Calu3 (cell line): Measurements from ENCODE around the gene UBE2Q1. TPM values are rescaled to one million over a fixed set of nuclear protein-coding genes. Genes with fewer than 3 reads are reported as not detected.

Source experiments
- BruUV-seq: library from RNA; stranded (reverse); fragments of 400-500 nt; replicated peaks from 2 replicates; lab custom pipeline; 2021; lab: Mats Ljungman, UMichigan
- CTCF ChIA-PET: fragments of 300-600 bp; sonication (Branson Sonifier 250); formaldehyde crosslinking; loops from one replicate; lab custom pipeline; 2022; ENCODE audit warnings: antibody characterized with exemption; lab: Charles Lee
- DNase-seq: peaks from one replicate; pipeline ENCODE4 v3.0.0; 2022
- H3K27ac Mint-ChIP-seq: one replicate; pipeline ENCODE4 v1.8.0; 2022; ENCODE audit warnings: mixed read lengths; ENCODE audit not compliant: unreplicated experiment
- H3K27me3 Mint-ChIP-seq: one replicate; pipeline ENCODE4 v1.8.0; 2022; ENCODE audit warnings: mixed read lengths; ENCODE audit not compliant: unreplicated experiment
- H3K36me3 Mint-ChIP-seq: one replicate; pipeline ENCODE4 v1.8.0; 2022; ENCODE audit warnings: mild to moderate bottlenecking, moderate library complexity, mixed read lengths; ENCODE audit not compliant: insufficient read depth, unreplicated experiment
- H3K4me1 Mint-ChIP-seq: one replicate; pipeline ENCODE4 v1.8.0; 2022; ENCODE audit warnings: mild to moderate bottlenecking, low read depth, mixed read lengths; ENCODE audit not compliant: unreplicated experiment
- H3K4me3 Mint-ChIP-seq: one replicate; pipeline ENCODE4 v1.8.0; 2022; ENCODE audit warnings: mild to moderate bottlenecking, low read depth, moderate library complexity, mixed read lengths; ENCODE audit not compliant: unreplicated experiment
- H3K9me3 Mint-ChIP-seq: one replicate; pipeline ENCODE4 v1.8.0; 2022; ENCODE audit warnings: low read depth, mixed read lengths; ENCODE audit not compliant: unreplicated experiment
- intact Hi-C: fragments of 100-400 bp; cut with micrococcal nuclease; formaldehyde crosslinking; loops from one replicate; pipeline ENCODE4 v1.10.0; 2022; ENCODE audit not compliant: unreplicated experiment
- total RNA-seq: library from RNA; stranded (reverse); gene quantifications from 2 replicates; pipeline ENCODE4 v1.2.3, GENCODE V29; 2022
- TF ChIP-seq, protein P1 (sequence below): fragments of 200-600 bp; IDR thresholded peaks from one replicate; pipeline ENCODE4 v1.8.0; 2022; ENCODE audit warnings: antibody characterized with exemption; ENCODE audit not compliant: unreplicated experiment

Gene UBE2Q1
- total RNA-seq, 1 experiment from 2014 or later = 96.7 TPM

- intact Hi-C loops = no loop called here
- CTCF ChIA-PET = interaction anchor here (1.0 to 1.1 kb wide), 2 partner anchors 10 to 399 kb away, joined by 3 to 4 read pairs; partner anchors contain the start of gene PBXIP1
- no peaks in the 10 kb centered on the region for H3K9me3 Mint-ChIP-seq
- no peaks in the 10 kb centered on the region for H3K27me3 Mint-ChIP-seq
- H3K4me3 Mint-ChIP-seq = peak overlapping the region; percentile 83
- TF ChIP-seq, protein P1, sequence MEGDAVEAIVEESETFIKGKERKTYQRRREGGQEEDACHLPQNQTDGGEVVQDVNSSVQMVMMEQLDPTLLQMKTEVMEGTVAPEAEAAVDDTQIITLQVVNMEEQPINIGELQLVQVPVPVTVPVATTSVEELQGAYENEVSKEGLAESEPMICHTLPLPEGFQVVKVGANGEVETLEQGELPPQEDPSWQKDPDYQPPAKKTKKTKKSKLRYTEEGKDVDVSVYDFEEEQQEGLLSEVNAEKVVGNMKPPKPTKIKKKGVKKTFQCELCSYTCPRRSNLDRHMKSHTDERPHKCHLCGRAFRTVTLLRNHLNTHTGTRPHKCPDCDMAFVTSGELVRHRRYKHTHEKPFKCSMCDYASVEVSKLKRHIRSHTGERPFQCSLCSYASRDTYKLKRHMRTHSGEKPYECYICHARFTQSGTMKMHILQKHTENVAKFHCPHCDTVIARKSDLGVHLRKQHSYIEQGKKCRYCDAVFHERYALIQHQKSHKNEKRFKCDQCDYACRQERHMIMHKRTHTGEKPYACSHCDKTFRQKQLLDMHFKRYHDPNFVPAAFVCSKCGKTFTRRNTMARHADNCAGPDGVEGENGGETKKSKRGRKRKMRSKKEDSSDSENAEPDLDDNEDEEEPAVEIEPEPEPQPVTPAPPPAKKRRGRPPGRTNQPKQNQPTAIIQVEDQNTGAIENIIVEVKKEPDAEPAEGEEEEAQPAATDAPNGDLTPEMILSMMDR = no peak
- peaks cover 66% of the 10 kb centered on the region for H3K36me3 Mint-ChIP-seq
- DNase-seq = no peak
- H3K4me1 Mint-ChIP-seq = peaks cover 16% of the 10 kb centered on the region
- no TSS peak for BruUV-seq
- no peak overlapping the region for H3K27ac Mint-ChIP-seq
These were observed 2.0 kb downstream of the UBE2Q1 start for GRCh38 chr1:154556422-154556821.

DNA sequence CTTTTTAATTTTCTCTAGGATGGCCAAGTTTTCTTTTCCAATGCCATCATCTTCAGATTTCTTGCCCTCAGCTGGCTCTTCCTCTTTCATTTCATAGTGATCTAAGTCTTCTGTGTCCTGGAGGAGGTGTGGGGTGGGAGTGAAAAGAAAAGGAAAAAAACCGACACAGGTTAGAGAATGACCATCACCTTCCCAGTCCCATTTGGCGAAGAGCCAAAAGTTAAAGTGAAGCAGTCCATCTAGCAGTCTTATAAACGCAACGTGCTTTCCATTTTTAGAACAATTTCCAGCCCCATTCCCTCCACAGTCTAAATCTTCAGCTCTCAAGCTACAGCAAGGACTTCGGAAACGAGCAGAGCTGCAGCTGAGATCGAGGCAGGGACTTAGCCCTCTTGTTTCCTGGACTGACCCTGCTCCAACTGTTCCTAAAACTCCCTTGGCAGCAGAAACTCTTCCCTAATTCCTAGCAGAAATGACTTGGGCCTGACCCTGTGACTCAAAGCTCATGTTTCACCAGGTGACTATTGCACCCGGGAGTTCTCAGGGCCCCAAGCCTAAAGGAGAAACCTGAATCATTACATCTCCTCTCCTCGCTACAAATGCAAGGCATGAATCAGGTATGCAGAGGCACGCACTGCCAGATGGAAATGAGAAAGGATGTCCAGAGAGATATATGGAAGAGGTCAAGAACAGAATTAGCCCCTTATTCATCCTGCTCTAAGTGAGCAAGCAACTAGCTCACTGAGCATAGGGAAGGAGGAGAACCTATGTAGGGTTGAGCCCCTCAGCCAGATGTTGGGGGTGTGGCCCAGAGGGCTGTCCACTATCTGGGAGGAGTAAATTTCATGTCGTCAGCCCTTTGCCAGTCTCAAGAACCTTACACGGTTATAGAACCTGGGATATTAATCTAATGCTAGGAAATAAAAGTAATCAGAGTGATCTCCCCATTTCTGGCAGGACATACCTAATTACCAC is 5.1 kb downstream of the UBE2Q1 start:
- DNase-seq = no peak
- intact Hi-C loops = no loop called here
- Mint-ChIP-seq H3K9me3 (no peaks in the 10 kb centered on the region), H3K36me3 (peaks cover 57% of the 10 kb centered on the region), H3K27me3 (no peaks in the 10 kb centered on the region), H3K4me1 (peaks cover 20% of the 10 kb centered on the region), H3K27ac (no peak overlapping the region), H3K4me3 (no peak overlapping the region)
- CTCF ChIA-PET = interaction anchor here (0.8 kb wide), 1 partner anchor 184 kb away, joined by 3 read pairs; no protein-coding TSS in a partner anchor
- TF ChIP-seq, protein P1 = no peak
- BruUV-seq = no TSS peak

- CTCF ChIA-PET = interaction anchor here (0.9 kb wide), 1 partner anchor 38 kb away, joined by 6 read pairs; no protein-coding TSS in a partner anchor
- peaks cover 22% of the 10 kb centered on the region for H3K4me1 Mint-ChIP-seq
- H3K36me3 Mint-ChIP-seq = peaks cover 49% of the 10 kb centered on the region
These were observed 6.4 kb downstream of the UBE2Q1 start for GRCh38 chr1:154552036-154552435.

DNA sequence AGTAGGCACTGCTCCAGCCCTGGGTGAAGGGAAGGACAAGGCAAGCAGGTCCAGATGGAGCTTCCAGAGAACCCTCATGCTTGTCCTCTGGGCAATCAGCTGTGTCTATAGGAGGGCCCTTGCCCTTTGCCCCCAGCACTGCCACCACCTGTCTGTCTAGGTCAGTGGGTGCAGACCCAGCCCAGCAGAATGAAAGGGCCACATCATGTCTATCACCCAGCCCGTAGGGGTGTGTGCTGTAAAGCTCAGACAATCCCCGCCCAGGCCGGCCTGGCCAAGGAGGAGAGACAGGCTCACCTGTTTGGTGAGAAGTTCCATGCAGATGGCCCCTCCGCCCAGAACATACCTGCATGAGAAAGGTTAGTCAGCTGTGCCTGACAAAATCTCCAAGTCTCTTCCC is 7.0 kb downstream of the UBE2Q1 start:
- Mint-ChIP-seq H3K27me3 (no peaks in the 10 kb centered on the region), H3K4me3 (no peak overlapping the region), H3K27ac (no peak overlapping the region), H3K36me3 (peaks cover 44% of the 10 kb centered on the region), H3K4me1 (peaks cover 21% of the 10 kb centered on the region), H3K9me3 (no peaks in the 10 kb centered on the region)
- TF ChIP-seq, protein P1 = no peak
- intact Hi-C loops = no loop called here
- DNase-seq = no peak
- CTCF ChIA-PET = no interaction called here
- BruUV-seq = no TSS peak

More at GRCh38 chr1:154552036-154552435, 6.4 kb downstream of the UBE2Q1 start:
- H3K27ac Mint-ChIP-seq = no peak overlapping the region
- no peak overlapping the region for H3K4me3 Mint-ChIP-seq
- intact Hi-C loops = no loop called here
- H3K9me3 Mint-ChIP-seq = no peaks in the 10 kb centered on the region
- TF ChIP-seq, protein P1 = no peak
- no TSS peak for BruUV-seq
- DNase-seq = no peak
- H3K27me3 Mint-ChIP-seq = no peaks in the 10 kb centered on the region
